GM12864 (cell line): ENCODE measurements around the gene NRXN2.

Experiments
- DNase-seq: peaks from one replicate; pipeline ENCODE4 v3.0.0-alpha.2; 2011; ENCODE audit warnings: low read depth
- H3K4me3 ChIP-seq: 2 replicates; pipeline ENCODE4 v1.5.1; 2011; ENCODE audit warnings: mild to moderate bottlenecking, low read depth, low read length, control low read depth
- CTCF ChIP-seq: IDR thresholded peaks from 2 replicates; pipeline ENCODE4 v1.5.1; 2011; ENCODE audit warnings: low read depth, mild to moderate bottlenecking, moderate library complexity, low read length, control low read depth, inconsistent platforms; ENCODE audit errors: missing control alignments

Gene NRXN2

GRCh38 chr11:64611176-64611575, 111.8 kb downstream of the NRXN2 start:
- no peak for TF ChIP-seq CTCF
- no peak for DNase-seq
- no peak overlapping the region for H3K4me3 ChIP-seq

- no peak for TF ChIP-seq CTCF
- no peak for DNase-seq
- H3K4me3 ChIP-seq: no peak overlapping the region
These were observed 112.4 kb downstream of the NRXN2 start for GRCh38 chr11:64610596-64610995.

GRCh38 chr11:64609436-64610047, 113.5 kb downstream of the NRXN2 start:
- H3K4me3 ChIP-seq: no peak overlapping the region
- no peak for TF ChIP-seq CTCF
- no peak for DNase-seq

GRCh38 chr11:64608636-64609035, 114.4 kb downstream of the NRXN2 start:
- DNase-seq: no peak
- no peak overlapping the region for H3K4me3 ChIP-seq
- no peak for TF ChIP-seq CTCF

GRCh38 chr11:64608046-64608445, 115.0 kb downstream of the NRXN2 start:
- TF ChIP-seq CTCF: no peak
- no peak for DNase-seq
- H3K4me3 ChIP-seq: no peak overlapping the region

- no peak for TF ChIP-seq CTCF
- no peak overlapping the region for H3K4me3 ChIP-seq
- DNase-seq: no peak
These were observed 115.5 kb downstream of the NRXN2 start for GRCh38 chr11:64607381-64607985.

GRCh38 chr11:64606796-64607380, 116.1 kb downstream of the NRXN2 start:
- DNase-seq: no peak
- no peak for TF ChIP-seq CTCF
- H3K4me3 ChIP-seq: no peak overlapping the region
